ENCODE results near the gene KLF6.

DNA sequence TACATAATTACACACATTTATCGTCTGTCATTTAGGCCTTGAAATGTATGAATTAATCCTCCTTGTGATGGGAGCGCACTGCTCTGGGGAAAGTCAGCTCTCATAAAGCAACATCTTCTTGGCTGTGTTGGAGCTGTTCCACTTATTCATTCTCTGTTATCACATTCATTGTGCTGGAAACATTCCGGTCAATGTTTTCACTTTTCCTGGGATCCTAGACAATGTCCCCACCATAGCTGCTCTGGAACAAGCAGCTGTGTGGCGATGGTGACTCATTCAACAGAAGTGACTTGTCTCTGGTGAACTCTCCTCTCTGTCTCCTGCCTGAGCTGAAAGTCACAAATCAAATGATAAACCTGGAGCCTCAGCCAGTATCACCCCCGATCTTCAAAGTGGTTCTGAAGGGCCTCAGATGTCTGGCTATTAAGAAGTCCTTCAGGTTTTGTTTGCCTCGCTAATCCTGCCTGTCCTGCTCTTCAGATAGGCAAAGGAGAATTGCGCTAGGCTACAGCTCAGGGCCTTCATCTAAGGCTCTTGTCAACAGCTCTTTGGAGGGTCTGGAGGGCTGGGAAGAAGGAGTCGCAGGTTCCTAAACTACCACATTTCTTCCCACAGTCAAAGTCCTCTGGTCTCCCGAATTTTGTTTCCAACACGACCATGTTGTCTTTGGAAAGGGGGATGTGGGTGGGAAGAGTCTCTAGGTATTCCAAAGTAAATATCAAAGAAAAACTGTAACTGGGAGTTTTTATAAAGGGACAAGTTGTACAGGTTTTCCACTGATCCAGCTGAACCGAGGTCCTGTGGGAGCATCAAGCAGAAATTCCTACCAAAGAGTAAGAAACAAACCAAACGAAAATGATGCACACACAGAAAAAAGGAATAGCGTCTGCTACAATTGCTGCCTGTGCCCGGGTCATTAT lies 29.3 kb downstream of the KLF6 start:
- TF ChIP-seq POLR2A (IDR thresholded peaks at IDR 0.05; ENCODE audit: low read length) (no peak), GATA1 (IDR thresholded peaks at IDR 0.05; ENCODE audit: low read depth, low read length) (no peak)

Measured in erythroblast (primary cell).